Stimulated activated CD8-positive, alpha-beta memory T cell treated with anti-CD3 and anti-CD28 coated beads, Interleukin-7, amount 100 ng/mL, for 1 hour (primary cell): ENCODE measurements around the gene CBFB.
"Not testable (repeated sequence)": the region's sequence is repeated elsewhere in the genome, so short reads cannot be mapped to it uniquely, and the experiment has no call there.

Experiments
- DNase-seq, 2 donors: peaks; one replicate each; pipeline ENCODE4 v3.0.0-alpha.2; 2020; ENCODE audit warnings: low read depth in 2 of 2

The CBFB gene

DNA sequence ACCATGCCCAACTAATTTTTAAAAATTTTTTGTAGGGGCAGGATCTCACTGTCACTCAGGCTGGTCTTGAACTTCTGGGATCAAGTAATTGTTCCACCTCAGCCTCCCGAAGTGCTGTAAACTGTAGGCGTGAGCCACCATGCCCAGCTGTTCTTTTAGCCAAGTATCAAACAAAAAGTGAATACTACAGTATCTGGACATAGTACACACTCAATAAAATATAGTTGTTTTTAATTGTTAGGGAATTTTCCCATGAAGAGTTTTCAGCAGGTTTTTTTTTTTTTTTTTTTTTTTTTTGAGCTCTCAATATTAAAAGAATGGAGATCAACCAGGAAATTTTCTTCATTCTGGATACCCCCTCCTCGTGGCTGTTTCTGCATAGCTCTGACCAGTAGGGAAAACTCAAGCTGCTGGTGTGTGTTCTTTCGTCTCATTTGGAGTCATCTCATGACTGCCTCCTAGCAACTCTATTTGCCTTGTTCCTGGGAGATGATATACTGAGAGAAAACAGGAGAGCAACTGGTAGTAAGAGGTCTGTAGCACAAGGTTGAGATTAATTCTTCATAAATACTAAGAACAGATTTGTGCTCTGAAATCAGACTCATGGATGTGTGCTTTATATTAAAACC is 64.3 kb downstream of the CBFB start:
- no peak for DNase-seq

DNA sequence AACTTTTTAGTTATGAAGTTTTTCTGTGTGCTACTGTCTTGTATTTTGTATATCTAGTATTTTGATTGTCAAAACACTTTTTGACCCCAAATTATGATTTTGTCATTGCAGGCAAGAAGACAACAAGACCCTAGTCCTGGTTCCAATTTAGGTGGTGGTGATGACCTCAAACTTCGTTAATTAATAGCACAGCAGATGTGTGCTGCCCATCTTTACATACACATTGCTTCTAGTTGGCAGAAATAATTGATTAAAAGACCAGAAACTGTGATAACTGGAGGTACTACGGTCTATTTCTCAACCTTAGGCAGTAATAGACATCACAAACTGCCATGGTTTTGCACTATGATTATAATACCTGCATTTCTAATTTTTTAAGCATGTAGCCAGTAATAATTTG is 69.7 kb downstream of the CBFB start:
- DNase-seq, result no peak

DNA sequence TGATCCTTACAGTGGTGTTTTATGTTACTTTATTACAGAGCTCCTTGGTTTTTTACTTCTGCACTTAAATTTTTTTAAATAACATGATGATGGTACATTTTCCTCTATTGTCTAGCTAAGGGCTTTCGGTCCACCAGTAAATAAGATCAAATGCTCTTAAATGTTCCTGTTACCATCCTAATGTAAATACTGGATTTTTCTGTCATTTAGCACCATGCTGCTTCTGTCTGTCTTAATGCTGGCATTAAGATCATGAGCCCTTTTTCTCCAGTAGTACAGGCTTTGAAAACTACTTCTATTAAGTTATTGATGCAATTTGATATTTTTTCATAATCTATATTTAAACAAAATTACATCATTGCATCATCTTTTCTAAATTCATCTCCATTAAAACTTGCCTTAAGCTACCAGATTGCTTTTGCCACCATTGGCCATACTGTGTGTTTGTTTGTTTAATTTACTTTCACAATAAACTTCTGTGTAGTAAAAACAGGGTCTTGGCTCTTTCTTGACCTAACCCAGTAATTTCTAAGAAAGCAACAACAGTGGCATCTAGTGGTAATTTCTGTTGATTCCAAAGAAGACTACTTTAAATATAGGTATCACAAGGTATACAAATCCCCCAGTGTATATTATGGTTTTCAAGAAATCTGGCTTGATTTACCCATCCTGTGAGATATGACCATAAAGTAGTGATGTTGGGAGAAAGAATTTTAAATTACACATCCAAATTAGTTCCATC is 71.8 kb downstream of the CBFB start:
- no peak for DNase-seq

DNA sequence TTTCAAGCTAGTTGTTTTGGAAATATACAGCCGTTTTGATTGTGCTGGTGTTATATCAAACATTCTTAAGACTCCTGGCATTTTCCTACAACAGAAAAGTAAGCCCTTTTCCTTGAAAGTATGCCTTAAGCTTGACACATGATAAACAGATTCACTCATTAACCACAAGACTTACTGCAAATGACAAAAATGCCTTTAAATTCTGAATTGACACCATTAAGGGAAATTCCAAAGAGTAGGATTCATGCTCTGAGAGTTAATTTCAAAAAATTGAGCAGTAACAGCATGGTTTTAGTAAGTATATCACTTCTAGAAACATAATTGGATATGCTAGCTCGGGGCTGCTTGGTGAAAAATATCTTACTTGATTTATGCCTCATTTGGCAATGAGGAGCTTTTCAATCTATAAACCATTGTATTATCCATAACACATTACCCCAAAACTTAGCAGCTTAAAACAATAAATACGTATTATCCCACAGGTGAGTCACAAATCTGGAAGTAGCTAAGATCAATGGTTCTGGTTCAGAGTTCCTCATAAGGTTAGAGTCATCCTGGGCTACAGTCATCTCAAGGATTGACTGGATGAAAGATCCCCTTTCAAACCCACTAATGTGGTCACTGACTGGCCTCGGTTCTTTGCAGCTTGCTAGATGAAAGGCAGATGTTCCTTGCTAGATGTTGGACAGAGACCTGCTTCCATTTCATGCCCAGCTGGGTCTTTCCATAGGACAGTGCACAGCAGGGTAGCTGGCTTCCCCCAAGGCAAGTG is 72.5 kb downstream of the CBFB start:
- no peak for DNase-seq

DNA sequence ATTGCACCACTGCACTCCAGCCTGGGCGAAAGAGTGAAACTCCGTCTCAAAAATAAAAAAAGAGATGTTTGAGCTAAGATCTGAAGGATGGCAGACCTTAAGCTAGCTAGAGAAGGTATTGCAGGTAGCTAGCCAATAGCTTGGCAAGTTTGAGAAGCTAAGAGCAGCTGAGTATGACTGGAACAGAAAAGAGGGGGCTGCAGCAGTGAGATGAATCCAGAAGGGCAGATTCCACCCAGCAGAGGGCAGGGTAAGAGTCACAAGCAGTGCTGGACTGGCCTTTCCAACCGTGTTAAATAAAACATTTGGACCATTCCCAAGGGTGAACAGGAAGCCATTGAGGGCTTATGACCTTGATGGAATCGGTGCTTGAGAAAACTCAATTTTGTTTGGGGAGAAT is 75.1 kb downstream of the CBFB start:
- DNase-seq, result no peak

DNA sequence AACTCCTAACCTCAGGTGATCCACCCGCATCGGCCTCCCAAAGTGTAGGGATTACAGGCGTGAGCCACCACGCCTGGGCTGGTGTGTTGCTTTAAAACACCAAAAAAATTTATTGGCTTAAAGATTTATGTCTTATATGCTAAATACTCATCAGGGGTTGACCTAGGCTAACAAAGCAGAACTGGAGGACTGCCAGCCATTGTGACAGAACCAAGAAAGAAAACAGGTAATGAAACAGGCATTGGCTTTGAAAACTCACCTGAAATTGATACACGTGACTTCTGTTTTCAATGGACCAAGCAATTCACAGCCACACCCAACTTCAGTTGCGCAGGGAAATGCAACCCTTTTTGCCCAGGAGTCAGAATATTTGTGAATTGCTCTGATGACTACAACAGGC is 75.9 kb downstream of the CBFB start:
- no peak for DNase-seq

DNA sequence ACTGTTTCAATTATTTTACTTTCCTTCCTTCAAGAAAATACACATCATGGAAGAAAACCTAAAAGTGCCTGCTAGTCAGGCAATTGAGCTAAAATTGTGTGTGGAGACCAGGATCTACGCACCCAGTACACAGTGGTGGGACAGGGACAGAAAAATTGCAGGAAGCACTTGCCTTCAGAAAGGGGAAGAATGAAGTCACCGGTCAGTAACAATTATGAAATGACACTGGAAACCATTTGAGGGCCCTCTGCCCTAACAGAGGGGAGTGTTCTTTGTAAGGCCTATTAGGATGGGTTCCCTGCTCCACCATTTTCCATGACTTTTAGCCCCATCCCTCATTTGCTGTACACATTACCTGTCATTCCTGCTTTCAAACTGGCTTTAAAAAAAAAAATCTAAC is 76.3 kb downstream of the CBFB start:
- DNase-seq, result no peak

DNA sequence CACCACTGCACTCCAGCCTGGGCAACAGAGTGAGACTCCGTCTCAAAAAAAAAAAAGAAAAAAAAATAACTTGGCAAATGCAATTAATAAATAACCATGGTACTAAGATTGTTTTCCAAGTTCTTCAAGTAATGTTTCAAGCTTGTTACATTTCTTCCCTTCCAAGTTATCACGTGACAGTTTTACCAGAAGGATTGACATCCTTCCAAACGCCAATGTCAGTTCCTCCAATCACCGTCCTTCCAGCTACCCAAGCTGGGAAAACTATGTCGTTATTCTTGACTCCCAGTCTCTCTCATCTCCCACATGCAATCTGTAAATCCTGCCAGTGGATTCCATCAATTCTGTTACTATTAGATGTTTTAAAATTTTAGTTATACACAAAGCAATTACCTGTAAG is 76.9 kb downstream of the CBFB start:
- no peak for DNase-seq

DNA sequence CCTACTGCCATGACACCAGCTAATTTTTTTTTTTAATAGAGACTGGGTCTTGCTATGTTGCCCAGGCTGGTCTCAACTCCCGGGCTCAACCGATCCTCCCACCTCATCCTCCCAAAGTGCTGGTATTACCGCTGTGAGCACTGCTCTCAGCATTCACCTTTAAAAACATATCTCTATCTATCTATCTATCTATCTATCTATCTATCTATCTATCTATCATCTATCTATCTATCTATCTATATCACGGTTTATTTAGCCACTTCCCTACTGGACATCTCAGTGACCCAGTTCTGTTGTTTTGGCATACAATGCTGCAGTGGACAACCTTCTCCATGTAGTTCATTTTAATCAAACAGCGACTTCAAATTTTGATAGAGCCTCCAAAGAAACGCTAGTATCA is 79.5 kb downstream of the CBFB start:
- DNase-seq, result no peak

DNA sequence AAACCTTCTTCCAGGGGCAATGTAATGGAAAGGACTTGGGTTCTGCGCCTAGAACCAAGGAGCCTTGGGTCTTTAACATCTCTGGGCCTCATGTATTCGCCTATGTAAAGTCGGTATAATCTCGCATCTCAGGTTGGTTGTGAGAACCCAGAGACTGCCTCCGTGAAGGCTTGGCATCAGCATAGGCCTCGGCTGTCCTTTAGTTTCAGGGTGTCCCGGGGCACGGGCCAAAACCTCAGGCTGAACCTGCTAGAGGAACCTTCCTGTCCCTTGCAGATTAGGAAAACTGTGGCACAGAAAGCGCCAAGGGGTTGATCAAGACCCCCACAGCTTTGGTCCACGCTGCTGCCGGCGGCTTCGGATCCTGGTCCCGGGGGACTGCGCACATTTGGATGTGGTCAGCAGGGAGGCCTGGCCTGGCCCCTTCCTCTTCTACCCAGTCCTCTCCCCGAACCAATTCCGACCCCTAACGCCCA is 80.0 kb downstream of the CBFB start:
- no peak for DNase-seq

DNA sequence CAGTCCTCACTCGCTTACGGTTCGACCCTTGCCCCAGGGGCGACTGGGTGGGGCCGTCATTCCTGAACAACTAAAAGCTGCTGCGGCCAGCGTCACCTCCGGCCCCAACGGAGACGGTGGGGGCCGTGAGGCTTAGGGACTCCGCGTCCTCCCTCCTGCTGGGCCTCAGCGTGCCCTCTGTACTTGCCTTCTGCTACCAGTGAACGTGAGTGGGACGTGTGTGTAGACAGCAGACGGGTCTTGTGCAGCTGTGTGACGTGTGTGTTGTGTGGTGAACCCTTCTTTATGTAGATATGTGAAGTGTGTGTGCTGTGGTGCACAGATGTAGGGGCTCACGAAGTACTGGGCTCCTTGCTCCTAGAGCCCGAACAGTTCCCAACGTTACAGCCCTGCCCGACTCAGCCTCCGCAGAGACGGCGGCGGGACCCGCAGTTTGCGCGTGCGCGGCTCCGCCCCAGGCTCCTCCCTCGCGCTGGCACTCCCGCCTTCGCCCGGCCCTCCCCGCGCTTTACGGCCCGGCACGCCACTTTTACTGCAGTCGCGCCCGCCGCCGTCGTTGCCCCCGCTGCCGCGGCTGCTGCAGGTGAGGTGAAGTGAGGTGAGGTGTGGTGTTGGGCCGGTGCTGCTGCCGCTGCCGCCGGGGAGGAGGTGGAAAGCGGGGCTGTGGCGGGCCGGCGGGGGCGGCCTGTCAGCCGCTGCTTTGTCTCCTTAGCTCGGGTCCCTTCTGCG is 80.6 kb downstream of the CBFB start, which contains the start of gene PHAF1:
PHAF1 (plus strand) TSS at position 535 of the 729 bp plus-strand sequence. CDS start 235 bp downstream, outside the sequence.
- peak; percentile 95 to 97 for DNase-seq

DNA sequence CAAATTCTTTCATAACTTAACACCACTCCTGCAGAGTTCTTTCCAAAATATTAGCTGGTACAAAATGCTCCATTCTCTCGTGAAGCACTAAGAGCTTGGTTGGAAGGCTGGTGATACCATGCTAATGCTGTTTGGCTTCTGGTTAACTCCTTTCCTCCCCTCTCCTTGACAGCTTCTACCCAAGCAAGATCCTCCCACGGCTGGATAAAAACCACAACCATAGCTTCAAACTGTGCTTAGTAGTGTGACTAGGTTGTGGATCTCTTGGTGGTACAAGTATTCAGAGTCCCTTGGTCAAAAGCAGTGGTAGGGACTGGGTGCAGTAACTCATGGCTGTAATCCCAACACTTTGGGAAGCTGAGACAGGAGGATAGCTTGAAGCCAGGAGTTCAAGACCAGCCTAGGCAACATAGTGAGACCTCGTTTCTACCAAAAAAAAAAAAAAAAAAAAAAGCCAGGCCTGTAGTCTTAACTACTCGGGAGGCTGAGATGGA is 83.0 kb downstream of the CBFB start:
- no peak for DNase-seq

DNA sequence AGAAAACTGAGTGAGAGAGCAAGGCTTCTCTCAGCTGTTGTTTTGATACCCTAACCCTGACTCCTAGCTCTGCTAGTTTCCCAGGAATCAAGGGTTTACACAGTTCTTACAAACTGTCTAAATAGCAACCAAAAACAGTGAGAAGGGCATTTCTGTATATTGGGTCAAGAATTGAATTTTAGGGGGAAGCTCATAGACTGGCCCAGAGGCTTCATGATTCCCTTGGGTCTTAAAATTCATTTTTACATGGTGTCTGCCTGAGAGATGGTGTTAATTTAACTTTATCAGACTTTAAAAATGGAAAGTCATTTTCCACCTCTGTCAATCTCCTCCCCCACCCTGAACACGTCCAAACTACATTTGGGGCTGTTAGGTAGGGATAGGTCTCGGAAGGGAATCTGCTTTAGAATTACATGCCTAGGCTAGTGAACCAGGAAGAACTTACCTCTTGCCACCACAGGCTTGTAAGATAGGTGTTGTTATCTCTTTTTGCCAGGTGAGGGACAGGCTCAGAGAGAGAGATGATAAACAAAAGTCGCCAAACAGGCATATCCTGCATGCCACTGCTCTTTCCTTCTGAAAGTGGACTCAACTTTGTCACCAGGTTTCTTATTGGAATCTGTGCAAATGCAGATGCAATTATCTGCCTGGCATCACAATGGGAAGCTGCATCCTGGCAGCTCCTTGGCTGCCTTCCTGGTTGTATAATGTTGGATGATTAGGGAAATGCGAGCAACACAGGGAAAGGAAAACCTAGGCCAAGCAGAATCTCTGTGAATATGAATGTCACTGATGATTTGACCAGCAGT is 83.8 kb downstream of the CBFB start:
- DNase-seq, result no peak

DNA sequence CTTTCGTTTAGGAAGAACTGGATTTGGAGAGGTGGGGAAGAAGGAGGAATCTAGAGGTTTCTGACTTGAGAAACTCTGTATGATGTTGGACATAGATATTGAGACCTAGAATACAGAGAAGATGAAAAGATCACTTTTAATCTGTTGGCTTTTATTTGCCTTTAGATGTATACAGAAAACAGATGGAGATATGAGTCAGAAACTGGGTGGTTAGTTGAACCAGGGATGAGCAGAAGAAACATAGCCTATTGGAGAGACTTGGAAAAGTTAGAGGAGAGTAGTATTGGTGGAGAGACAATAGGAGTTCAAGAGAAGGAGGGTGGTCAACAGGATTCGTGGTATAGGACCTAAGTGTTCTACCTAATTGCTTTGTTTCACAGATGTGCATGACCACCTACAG is 85.8 kb downstream of the CBFB start:
- no peak for DNase-seq

DNA sequence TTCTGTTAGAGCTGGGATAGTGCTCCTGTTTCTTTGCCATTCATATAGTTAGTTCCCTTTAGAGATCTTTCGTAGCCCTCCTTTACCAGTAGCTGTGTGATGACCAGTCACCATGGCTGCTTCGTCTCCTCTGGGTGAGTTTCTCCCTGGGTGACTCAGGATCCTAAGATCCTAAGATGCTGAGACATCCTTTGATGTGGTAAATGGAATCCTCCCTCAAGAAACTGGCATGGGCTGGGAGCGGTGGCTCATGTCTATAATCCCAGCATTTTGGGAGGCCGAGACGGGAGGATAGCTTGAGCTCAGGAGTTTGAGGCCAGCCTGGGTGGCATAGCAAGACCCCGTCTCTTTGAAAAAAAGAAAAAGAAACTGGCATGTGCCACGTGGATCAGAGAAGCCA is 86.7 kb downstream of the CBFB start:
- DNase-seq, result no peak

DNA sequence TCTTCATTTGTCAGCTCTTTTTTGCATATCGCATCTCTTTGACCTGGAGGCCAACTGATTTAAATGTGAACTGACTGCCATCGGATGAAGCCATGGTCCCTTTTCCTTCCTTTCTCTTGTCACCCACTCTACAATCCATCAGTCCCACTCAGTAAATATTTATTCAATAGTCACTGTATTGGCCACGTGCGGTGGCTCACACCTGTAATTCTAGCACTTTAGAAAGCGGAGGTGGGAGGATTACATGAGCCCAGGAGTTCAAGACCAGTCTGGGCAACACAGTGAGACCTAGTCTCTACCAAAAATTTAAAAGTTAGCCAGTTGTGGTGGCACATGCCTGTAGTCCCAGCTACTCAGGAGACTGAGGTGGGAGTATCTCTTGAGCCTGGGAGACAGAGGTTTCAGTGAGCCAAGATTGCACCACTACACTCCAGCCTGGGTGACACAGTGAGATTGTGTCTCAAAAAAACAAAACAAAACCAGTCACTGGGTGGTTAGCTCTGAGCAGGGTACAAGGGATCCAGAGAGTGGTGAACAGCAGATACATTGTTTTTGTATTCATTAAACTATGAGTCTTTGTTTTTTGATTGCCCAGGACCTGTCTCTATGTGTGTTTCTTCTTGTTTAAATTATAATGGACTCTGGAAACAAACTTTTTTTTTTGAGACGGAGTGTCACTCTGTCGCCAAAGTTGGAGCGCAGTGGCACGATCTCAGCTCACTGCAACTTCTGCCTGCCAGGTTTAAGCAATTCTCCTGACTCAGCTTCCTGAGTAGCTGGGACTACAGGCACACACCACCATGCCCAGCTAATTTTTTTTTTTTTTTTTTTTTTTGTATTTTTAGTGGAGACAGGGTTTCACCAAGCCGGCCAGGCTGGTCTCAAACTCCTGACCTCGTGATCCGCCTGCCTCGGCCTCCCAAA is 87.7 kb downstream of the CBFB start:
- DNase-seq, result no peak

DNA sequence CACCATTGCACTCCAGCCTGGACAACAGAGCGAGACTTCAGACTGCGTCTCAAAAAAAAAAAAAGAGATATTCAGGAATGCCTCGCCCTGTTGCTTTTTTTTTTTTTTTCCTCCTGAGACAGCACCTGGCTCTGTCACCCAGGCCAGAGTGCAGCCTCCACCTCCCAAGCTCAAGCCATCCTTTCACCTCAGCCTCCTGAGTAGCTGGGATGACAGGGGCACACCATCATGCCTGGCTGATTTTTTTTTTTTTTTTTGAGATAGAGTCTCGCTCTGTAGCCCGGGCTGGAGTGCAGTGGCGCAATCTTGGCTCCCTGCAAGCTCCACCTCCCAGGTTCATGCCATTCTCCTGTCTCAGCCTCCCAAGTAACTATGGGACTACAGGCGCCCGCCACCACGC is 88.8 kb downstream of the CBFB start:
- DNase-seq, result no peak

DNA sequence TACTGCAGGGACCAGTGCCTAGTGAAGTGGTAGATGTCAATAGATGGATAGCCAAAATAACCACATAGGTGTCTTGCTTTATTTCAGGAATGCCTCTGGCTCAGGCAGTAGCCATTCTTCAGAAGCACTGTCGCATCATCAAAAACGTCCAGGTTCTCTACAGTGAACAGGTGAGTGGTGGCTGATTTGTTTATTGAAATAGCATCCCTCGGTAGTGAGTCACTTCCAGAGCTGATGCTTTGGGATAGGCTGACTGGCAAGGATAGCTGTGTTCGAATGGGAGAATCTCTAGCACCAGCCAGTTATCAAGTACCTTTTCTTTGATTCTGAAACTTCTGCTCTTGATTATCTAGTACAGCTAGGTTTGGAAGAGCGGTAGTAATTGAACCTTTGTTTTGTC is 91.1 kb downstream of the CBFB start:
- no peak for DNase-seq

DNA sequence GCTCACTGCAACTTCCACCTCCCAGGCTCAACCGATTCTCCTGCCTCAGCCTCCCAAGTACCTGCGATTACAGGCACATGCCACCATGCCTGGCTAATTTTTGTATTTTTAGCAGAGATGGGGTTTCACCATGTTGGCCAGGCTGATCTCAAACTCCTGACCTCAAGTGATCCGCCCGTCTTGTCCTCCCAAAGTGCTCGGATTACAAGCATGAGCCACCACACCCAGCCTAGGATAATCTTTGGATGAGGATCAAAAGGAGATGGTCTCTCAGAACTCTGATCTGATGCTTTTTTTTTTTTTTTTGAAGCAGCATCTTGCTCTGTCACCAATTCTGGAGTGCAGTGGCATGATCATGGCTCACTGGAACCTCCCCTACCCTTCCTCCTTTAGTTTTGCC is 93.8 kb downstream of the CBFB start:
- DNase-seq, result not testable (repeated sequence)

DNA sequence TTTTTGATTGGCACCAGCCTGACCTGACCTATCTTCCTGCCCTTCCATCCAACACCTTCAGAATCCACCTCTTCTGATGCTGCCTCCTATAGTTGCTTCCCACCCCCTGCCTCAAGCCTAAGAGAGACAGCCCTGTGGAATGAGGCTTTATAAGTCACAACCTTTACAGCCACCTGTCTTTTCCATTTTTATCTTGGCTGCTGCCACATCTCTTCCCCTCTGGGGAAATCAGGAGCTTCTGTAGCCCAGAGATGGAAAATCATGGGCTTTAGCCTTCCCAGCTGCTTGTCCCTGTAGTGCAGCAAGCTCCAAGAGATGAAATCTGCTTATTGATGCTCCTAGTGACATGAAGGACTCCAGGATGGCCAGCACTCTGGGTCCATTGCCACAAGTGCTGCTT is 99.5 kb downstream of the CBFB start:
- no peak for DNase-seq
